H9 (cell line): Measurements from ENCODE around the gene IFI27L1. TPM values are rescaled to one million over a fixed set of nuclear protein-coding genes. Genes with fewer than 3 reads are reported as not detected.

Experiments used
- DNase-seq: peaks from one replicate; pipeline ENCODE4 v3.0.0-alpha.2; 2017
- H2AFZ ChIP-seq: one replicate; pipeline ENCODE4 v1.6.1; 2013; ENCODE audit warnings: mild to moderate bottlenecking, low read length, control low read depth, moderate library complexity
- H2AK5ac ChIP-seq: 2 replicates; pipeline ENCODE4 v1.6.1; 2013; ENCODE audit warnings: low read length, control low read depth, mixed read lengths; ENCODE audit not compliant: insufficient read length
- H2BK120ac ChIP-seq: one replicate; pipeline ENCODE4 v1.6.1; 2013; ENCODE audit warnings: low read depth, mild to moderate bottlenecking, low read length, control low read depth, inconsistent platforms; ENCODE audit not compliant: poor library complexity, severe bottlenecking
- H2BK12ac ChIP-seq: 2 replicates; pipeline ENCODE4 v1.6.1; 2013; ENCODE audit warnings: low read length, control low read depth, mixed read lengths, low read depth; ENCODE audit not compliant: insufficient read length
- H2BK15ac ChIP-seq: 2 replicates; pipeline ENCODE4 v1.6.1; 2013; ENCODE audit warnings: low read depth, low read length, control low read depth
- H2BK20ac ChIP-seq: one replicate; pipeline ENCODE4 v1.6.1; 2013; ENCODE audit warnings: low read depth, mild to moderate bottlenecking, low read length, control low read depth, inconsistent platforms; ENCODE audit not compliant: poor library complexity, severe bottlenecking
- H2BK5ac ChIP-seq: 2 replicates; pipeline ENCODE4 v1.6.1; 2013; ENCODE audit warnings: low read length, control low read depth, mixed read lengths; ENCODE audit not compliant: insufficient read length
- H3K14ac ChIP-seq: 2 replicates; pipeline ENCODE4 v1.6.1; 2013; ENCODE audit warnings: low read length, control low read depth; ENCODE audit not compliant: insufficient read depth
- H3K18ac ChIP-seq: 2 replicates; pipeline ENCODE4 v1.6.1; 2013; ENCODE audit warnings: low read depth, mild to moderate bottlenecking, mixed read lengths, low read length, control low read depth; ENCODE audit not compliant: insufficient read length
- H3K23ac ChIP-seq: 2 replicates; pipeline ENCODE4 v1.6.1; 2013; ENCODE audit warnings: low read length, control low read depth, mixed read lengths, low read depth; ENCODE audit not compliant: insufficient read length
- H3K23me2 ChIP-seq: 2 replicates; pipeline ENCODE4 v1.6.1; 2013; ENCODE audit warnings: low read depth, mild to moderate bottlenecking, mixed read lengths, low read length, control low read depth; ENCODE audit not compliant: insufficient read length, poor library complexity, severe bottlenecking
- H3K27ac ChIP-seq: 2 replicates; pipeline ENCODE4 v1.5.1; 2013; ENCODE audit warnings: low read length, control low read depth, mixed read lengths, low read depth; ENCODE audit not compliant: insufficient read length
- H3K27me3 ChIP-seq: 2 replicates; pipeline ENCODE4 v1.6.1; 2013; ENCODE audit warnings: low read length, control low read depth, inconsistent platforms; ENCODE audit not compliant: insufficient read depth
- H3K4ac ChIP-seq: 2 replicates; pipeline ENCODE4 v1.6.1; 2013; ENCODE audit warnings: low read depth, mild to moderate bottlenecking, control low read depth, inconsistent platforms, low read length, moderate library complexity
- H3K4me1 ChIP-seq: 2 replicates; pipeline ENCODE4 v1.6.1; 2013; ENCODE audit warnings: low read length, control low read depth, inconsistent platforms; ENCODE audit not compliant: insufficient read depth
- H3K4me2 ChIP-seq: 2 replicates; pipeline ENCODE4 v1.6.1; 2013; ENCODE audit warnings: low read length, control low read depth, mixed read lengths; ENCODE audit not compliant: insufficient read length, insufficient read depth
- H3K56ac ChIP-seq: 2 replicates; pipeline ENCODE4 v1.6.1; 2013; ENCODE audit warnings: low read depth, mild to moderate bottlenecking, mixed read lengths, low read length, control low read depth; ENCODE audit not compliant: insufficient read length
- H3K79me1 ChIP-seq: 2 replicates; pipeline ENCODE4 v1.6.1; 2013; ENCODE audit warnings: low read depth, mild to moderate bottlenecking, moderate library complexity, low read length, control low read depth, inconsistent platforms; ENCODE audit not compliant: insufficient read depth, poor library complexity, severe bottlenecking
- H3K79me2 ChIP-seq: 2 replicates; pipeline ENCODE4 v1.6.1; 2013; ENCODE audit warnings: low read length, control low read depth, inconsistent platforms; ENCODE audit not compliant: insufficient read depth
- H3K9ac ChIP-seq: 2 replicates; pipeline ENCODE4 v1.6.1; 2013; ENCODE audit warnings: low read length, control low read depth, mixed read lengths; ENCODE audit not compliant: insufficient read length; ENCODE audit errors: extremely low read depth
- H3K9me3 ChIP-seq: one replicate; pipeline ENCODE4 v1.6.1; 2013; ENCODE audit warnings: low read depth, low read length, inconsistent platforms; ENCODE audit not compliant: control insufficient read depth
- H3T11ph ChIP-seq: one replicate; pipeline ENCODE4 v1.6.1; 2013; ENCODE audit warnings: mild to moderate bottlenecking, low read length, control low read depth, inconsistent platforms
- H4K20me1 ChIP-seq: one replicate; pipeline ENCODE4 v1.6.1; 2013; ENCODE audit not compliant: control insufficient read depth, insufficient read length, insufficient read depth
- H4K5ac ChIP-seq: 2 replicates; pipeline ENCODE4 v1.6.1; 2013; ENCODE audit warnings: low read depth, mild to moderate bottlenecking, mixed read lengths, low read length, control low read depth; ENCODE audit not compliant: insufficient read length
- H4K8ac ChIP-seq: replicated peaks from 2 replicates; pipeline ENCODE4 v1.6.1; 2013; ENCODE audit warnings: low read length, control low read depth, mixed read lengths, low read depth; ENCODE audit not compliant: insufficient read length
- H4K91ac ChIP-seq: 2 replicates; pipeline ENCODE4 v1.6.1; 2013; ENCODE audit warnings: low read depth, mild to moderate bottlenecking, moderate library complexity, mixed read lengths, low read length, control low read depth; ENCODE audit not compliant: insufficient read length
- H3K27ac Mint-ChIP-seq, 3 experiments: 2 replicates in 2 of 3; 3 replicates in 1 of 3; pipeline ENCODE4 v1.8.0; 2020 to 2021; ENCODE audit warnings: mixed read lengths in 3 of 3, mild to moderate bottlenecking in 1 of 3, moderate library complexity in 1 of 3
- H3K27me3 Mint-ChIP-seq: 2 replicates; pipeline ENCODE4 v1.8.0; 2021; ENCODE audit warnings: low read depth, mild to moderate bottlenecking, moderate library complexity, mixed read lengths
- H3K36me3 Mint-ChIP-seq, 3 experiments: 2 replicates in 2 of 3; 3 replicates in 1 of 3; pipeline ENCODE4 v1.8.0; 2020 to 2021; ENCODE audit warnings: low read depth in 3 of 3, mixed read lengths in 3 of 3; ENCODE audit not compliant: insufficient read depth in 1 of 3
- H3K4me1 Mint-ChIP-seq, 2 experiments: 2 replicates each; pipeline ENCODE4 v1.8.0; 2020; ENCODE audit warnings: mixed read lengths in 2 of 2
- H3K4me3 Mint-ChIP-seq, 2 experiments: 2 replicates in 1 of 2; 3 replicates in 1 of 2; pipeline ENCODE4 v1.8.0; 2020 to 2021; ENCODE audit warnings: mild to moderate bottlenecking in 2 of 2, mixed read lengths in 2 of 2, moderate library complexity in 1 of 2
- H3K9me3 Mint-ChIP-seq, 2 experiments: 2 replicates in 1 of 2; 3 replicates in 1 of 2; pipeline ENCODE4 v1.8.0; 2020; ENCODE audit warnings: mild to moderate bottlenecking in 2 of 2, mixed read lengths in 2 of 2, moderate library complexity in 1 of 2
- WGBS: extraction: QIAGEN DNeasy Blood & Tissue Kit; methylation state at CpG from one replicate; pipeline ENCODE4 v1.1.7; 2013; ENCODE audit warnings: missing lambda C conversion rate, low lambda C conversion rate, mixed read lengths; ENCODE audit not compliant: insufficient read length; ENCODE audit errors: extremely low coverage; 5-methylcytosine and 5-hydroxymethylcytosine counted together
- total RNA-seq: library from RNA; stranded (reverse); gene quantifications from 2 replicates; pipeline ENCODE4 v1.2.1, GENCODE V29; 2021
- TF ChIP-seq, protein P1 (sequence below): fragments of 200-600 bp; sonication (generic); conservative IDR thresholded peaks from 3 replicates; pipeline ENCODE4 v1.8.0; 2021; ENCODE audit warnings: antibody characterized with exemption, mild to moderate bottlenecking

IFI27L1 gene
- total RNA-seq, 1 experiment from 2014 or later = 27.4 TPM

DNA sequence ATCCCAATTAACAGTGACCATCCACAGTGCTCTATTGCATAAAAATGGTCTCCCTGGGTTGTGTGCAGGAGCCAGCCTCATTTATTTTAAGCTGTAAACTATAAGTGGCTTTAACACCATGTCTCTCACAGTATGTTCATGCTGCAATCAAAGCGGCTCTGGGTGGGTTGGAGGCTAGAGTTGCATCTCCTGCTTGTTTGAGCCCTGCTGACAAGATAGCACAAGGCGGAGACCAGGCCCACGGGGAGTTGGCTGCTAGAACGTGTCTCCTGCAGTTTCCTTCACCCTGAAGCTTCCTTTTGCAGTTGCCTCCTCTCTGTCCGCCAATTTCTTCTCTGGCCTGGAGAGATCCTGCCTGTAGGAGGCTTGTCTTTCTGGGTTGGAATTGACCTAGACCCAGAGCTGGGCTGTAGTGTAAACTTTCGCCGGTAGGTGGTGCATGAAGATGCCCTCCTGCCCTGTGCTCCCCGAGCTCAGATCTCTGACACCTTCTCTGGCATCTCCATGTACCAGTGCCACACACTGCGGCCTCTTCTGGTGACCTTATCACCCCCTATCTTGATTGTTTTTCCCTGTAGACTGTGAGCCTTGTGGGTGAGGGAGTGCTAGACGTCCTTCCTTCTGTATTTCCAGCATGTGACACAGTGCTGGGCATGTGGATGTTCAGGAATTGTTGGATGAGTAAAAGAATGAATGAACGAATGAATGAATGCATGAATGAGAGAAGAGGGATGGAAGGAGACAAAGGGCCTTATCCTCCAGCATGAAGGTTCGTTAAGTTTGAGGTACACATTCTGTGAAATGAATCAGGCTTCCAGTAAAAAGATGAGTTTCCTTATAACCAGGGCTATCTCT lies 44.6 kb upstream of the IFI27L1 start:
- TF ChIP-seq, protein P1, sequence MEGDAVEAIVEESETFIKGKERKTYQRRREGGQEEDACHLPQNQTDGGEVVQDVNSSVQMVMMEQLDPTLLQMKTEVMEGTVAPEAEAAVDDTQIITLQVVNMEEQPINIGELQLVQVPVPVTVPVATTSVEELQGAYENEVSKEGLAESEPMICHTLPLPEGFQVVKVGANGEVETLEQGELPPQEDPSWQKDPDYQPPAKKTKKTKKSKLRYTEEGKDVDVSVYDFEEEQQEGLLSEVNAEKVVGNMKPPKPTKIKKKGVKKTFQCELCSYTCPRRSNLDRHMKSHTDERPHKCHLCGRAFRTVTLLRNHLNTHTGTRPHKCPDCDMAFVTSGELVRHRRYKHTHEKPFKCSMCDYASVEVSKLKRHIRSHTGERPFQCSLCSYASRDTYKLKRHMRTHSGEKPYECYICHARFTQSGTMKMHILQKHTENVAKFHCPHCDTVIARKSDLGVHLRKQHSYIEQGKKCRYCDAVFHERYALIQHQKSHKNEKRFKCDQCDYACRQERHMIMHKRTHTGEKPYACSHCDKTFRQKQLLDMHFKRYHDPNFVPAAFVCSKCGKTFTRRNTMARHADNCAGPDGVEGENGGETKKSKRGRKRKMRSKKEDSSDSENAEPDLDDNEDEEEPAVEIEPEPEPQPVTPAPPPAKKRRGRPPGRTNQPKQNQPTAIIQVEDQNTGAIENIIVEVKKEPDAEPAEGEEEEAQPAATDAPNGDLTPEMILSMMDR = peak; percentile 88
- Histone ChIP-seq H2AFZ (no peak overlapping the region), H2BK20ac (no peak overlapping the region), H4K5ac (no peak overlapping the region), H2AK5ac (no peak overlapping the region), H3K79me2 (no peaks in the 10 kb centered on the region), H3K23ac (no peak overlapping the region), H3K79me1 (no peaks in the 10 kb centered on the region), H2BK15ac (no peak overlapping the region), H4K20me1 (no peaks in the 10 kb centered on the region), H2BK12ac (no peak overlapping the region), H3K23me2 (no peaks in the 10 kb centered on the region), H2BK120ac (no peak overlapping the region), H3K18ac (no peak overlapping the region), H4K91ac (no peak overlapping the region), H3K4me1 (no peaks in the 10 kb centered on the region), H3K27ac (no peak overlapping the region), H3K4me2 (no peak overlapping the region), H3K27me3 (no peaks in the 10 kb centered on the region), H3K9ac (no peak overlapping the region), H4K8ac (no peak overlapping the region), H3K14ac (no peak overlapping the region), H3K4ac (no peak overlapping the region), H3K9me3 (no peaks in the 10 kb centered on the region), H3K56ac (no peak overlapping the region), H2BK5ac (no peak overlapping the region), H3T11ph (no peak overlapping the region)
- Mint-ChIP-seq H3K36me3 (peaks cover 4 to 36% (median 29%) of the 10 kb centered on the region in 3 experiments), H3K4me1 (peaks cover 26 to 27% of the 10 kb centered on the region in 2 experiments), H3K4me3 (no peak overlapping the region; a peak in 1 of 5 replicates), H3K9me3 (peaks cover 0 to 2% of the 10 kb centered on the region in 2 experiments; a peak in 3 of 5 replicates), H3K27me3 (no peaks in the 10 kb centered on the region), H3K27ac (no peak overlapping the region)
- no CpG with 5 or more reads among the region's 12 CpGs for WGBS
- DNase-seq = peak; percentile 86
